HUES6 (cell line): ENCODE data around the gene PCYT2.

Experiments
- H3K27ac ChIP-seq: 2 replicates; pipeline ENCODE4 v1.7.0; 2013; ENCODE audit warnings: low read depth, mild to moderate bottlenecking, low read length, inconsistent platforms
- H3K27me3 ChIP-seq: 2 replicates; pipeline ENCODE4 v1.6.1; 2013; ENCODE audit warnings: low read length; ENCODE audit not compliant: control insufficient read depth, insufficient read depth
- H3K36me3 ChIP-seq: 2 replicates; pipeline ENCODE4 v1.6.1; 2013; ENCODE audit warnings: low read length; ENCODE audit not compliant: control insufficient read depth, insufficient read depth
- H3K4me1 ChIP-seq: 2 replicates; pipeline ENCODE4 v1.6.1; 2013; ENCODE audit warnings: low read length; ENCODE audit not compliant: control insufficient read depth, insufficient read depth
- H3K4me3 ChIP-seq: 2 replicates; pipeline ENCODE4 v1.5.1; 2013; ENCODE audit warnings: low read depth, low read length
- H3K9ac ChIP-seq: one replicate; pipeline ENCODE4 v1.6.1; 2013; ENCODE audit warnings: mild to moderate bottlenecking, low read length
- H3K9me3 ChIP-seq: 2 replicates; pipeline ENCODE4 v1.6.1; 2013; ENCODE audit warnings: low read depth, low read length; ENCODE audit not compliant: control insufficient read depth, insufficient read depth

Gene PCYT2

GRCh38 chr17:81911277-81911961 lies at the start of gene PCYT2:
Gene PCYT2 (minus strand): TSS chr17:81911399. CDS start chr17:81911355, 44 bp downstream.
- H3K9ac ChIP-seq, result peak within 1 kb of the TSS; percentile 79
- H3K27ac ChIP-seq, result no peak within 1 kb of the TSS; the same call in 1 of the 2 replicates
- no peaks in the 10 kb centered on the region for H3K27me3 ChIP-seq
- H3K36me3 ChIP-seq, result peaks cover 66% of the 10 kb centered on the region
- peaks cover 8% of the 10 kb centered on the region for H3K4me1 ChIP-seq
- H3K4me3 ChIP-seq, result peak within 1 kb of the TSS; percentile 92
- no peaks in the 10 kb centered on the region for H3K9me3 ChIP-seq

DNA sequence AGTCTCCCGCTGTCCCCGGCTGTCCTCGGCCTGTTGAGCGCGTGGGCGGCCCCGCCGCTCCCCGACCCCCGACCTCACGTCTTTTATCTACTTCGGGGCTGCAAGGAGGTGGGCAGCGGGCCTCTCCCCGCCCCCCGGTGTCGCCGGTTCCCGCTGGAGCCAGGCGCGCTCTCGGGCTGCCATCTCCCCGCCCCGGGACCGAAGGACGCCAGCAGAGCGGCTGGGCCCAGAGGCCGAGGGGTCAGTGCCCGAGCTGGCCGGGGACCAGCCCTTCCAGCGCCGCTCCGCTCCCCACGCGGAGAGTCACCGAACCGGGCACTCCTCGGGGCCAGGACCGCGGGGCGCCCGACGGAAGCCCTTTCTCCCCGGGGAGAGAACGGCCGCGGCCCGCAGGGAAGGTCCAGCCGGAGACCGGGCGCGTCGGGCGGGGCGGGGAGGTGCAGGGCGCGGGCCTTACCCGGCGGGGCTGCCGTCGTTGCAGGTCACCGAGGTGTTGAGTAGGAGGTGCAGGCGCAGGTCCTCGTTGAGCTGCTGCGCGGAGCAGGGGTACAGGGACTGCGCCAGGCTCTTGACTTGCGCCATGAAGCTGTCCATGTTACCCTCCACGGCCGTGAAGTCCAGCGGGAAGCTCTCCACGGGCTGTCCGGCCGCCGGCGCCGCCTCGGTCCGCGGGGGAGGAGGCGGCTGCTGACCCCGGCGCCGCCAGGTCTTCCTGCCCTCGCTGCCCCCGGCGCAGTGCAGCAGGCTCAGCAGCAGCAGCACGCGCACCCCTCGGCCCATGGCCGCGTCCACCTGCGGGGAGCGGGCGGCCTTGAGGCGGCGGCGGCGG lies 49.1 kb upstream of the PCYT2 start:
- peaks cover 80% of the 10 kb centered on the region for H3K27me3 ChIP-seq
- H3K4me3 ChIP-seq, result peak overlapping the region; percentile 56
- no peaks in the 10 kb centered on the region for H3K9me3 ChIP-seq
- peaks cover 25% of the 10 kb centered on the region for H3K4me1 ChIP-seq
- no peaks in the 10 kb centered on the region for H3K36me3 ChIP-seq
- H3K27ac ChIP-seq, result no peak overlapping the region
- peak overlapping the region; percentile 57 for H3K9ac ChIP-seq

DNA sequence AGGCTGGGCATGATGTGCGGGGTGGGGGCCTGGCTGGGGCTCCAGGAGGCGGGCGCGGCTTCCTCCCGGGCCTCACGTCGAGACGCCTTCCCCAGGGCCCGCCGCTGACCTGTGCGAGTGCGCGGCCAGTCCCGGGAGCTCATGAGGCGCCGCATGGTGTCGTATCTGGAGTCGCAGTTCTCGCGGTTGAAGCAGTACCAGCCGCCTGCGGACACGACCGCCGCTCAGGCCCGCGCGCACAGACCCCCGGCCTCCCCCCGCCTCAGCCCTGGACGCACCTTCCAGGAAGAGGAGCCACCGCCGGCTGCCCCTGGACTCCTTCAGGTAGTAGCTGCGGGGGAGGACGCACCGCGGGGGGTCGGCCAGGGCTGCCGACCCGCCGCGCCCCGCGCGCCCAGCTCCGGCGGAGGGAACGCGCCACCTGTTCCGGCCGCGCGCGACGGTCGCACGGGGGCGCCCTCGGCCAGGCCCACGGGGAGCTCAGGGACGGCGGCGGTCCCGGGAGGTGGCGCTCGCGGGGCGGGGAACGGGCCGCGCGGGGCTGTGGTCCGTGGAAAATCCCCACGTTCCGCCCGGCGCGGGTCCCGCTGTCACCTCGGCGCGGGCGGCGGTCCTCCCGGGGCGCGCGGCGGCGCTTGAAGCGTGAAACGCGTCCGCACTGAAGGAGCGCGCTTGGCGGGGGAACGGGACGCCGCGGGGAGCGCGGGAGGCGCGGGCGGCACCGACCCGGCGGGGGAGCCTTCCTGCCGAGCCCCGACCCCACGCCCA lies 48.3 kb upstream of the PCYT2 start:
- Histone ChIP-seq H3K27ac (no peak overlapping the region), H3K36me3 (no peaks in the 10 kb centered on the region), H3K4me3 (peak overlapping the region; percentile 56), H3K4me1 (peaks cover 25% of the 10 kb centered on the region), H3K9me3 (no peaks in the 10 kb centered on the region), H3K9ac (peak overlapping the region; percentile 57), H3K27me3 (peaks cover 78% of the 10 kb centered on the region)

GRCh38 chr17:81958633-81959342 lies 47.6 kb upstream of the PCYT2 start:
- Histone ChIP-seq H3K9me3 (no peaks in the 10 kb centered on the region), H3K9ac (peak overlapping the region; percentile 26), H3K36me3 (no peaks in the 10 kb centered on the region), H3K27ac (no peak overlapping the region), H3K4me3 (peak overlapping the region; percentile 56; the same call in 1 of the 2 replicates), H3K4me1 (peaks cover 22% of the 10 kb centered on the region), H3K27me3 (peaks cover 70% of the 10 kb centered on the region)

DNA sequence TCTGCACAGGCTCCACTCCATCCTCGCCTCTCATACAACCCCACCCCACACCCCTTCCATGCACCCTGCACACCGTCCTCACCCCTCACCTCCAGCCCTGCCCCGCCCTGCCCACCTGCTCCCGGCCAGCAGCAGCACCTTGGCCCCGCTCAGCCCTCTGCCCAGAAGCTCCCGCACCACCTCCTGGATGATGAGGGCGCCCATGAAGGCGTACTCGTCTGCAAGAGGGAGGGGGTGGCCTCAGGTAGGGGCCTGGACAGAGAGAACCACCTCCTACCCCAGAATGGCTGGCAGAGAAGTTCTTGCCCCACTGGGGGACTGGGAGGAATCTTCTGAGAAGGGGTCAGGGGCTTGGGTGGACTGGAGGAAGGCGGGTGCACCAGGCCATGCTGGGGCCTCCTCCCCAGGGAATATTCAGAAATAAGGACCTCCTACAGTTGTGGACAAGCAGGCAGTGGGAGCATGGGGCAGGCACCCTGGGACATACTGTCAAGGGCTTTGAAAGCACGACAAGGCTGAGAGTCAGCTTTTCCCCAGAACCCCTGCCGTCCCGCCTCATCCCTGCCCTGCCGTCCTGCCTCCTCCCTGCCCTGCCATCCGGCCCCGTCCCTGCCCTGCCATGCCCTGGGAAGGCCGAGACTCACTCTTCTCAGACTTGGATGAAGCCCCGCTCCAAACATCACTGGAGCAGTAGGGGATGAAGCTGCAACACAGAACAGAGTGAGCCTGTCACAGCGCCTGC lies 46.7 kb upstream of the PCYT2 start:
- no peak overlapping the region for H3K27ac ChIP-seq
- no peaks in the 10 kb centered on the region for H3K36me3 ChIP-seq
- H3K4me1 ChIP-seq, result peaks cover 13% of the 10 kb centered on the region
- H3K4me3 ChIP-seq, result no peak overlapping the region
- no peak overlapping the region for H3K9ac ChIP-seq
- H3K27me3 ChIP-seq, result peaks cover 61% of the 10 kb centered on the region
- no peaks in the 10 kb centered on the region for H3K9me3 ChIP-seq

DNA sequence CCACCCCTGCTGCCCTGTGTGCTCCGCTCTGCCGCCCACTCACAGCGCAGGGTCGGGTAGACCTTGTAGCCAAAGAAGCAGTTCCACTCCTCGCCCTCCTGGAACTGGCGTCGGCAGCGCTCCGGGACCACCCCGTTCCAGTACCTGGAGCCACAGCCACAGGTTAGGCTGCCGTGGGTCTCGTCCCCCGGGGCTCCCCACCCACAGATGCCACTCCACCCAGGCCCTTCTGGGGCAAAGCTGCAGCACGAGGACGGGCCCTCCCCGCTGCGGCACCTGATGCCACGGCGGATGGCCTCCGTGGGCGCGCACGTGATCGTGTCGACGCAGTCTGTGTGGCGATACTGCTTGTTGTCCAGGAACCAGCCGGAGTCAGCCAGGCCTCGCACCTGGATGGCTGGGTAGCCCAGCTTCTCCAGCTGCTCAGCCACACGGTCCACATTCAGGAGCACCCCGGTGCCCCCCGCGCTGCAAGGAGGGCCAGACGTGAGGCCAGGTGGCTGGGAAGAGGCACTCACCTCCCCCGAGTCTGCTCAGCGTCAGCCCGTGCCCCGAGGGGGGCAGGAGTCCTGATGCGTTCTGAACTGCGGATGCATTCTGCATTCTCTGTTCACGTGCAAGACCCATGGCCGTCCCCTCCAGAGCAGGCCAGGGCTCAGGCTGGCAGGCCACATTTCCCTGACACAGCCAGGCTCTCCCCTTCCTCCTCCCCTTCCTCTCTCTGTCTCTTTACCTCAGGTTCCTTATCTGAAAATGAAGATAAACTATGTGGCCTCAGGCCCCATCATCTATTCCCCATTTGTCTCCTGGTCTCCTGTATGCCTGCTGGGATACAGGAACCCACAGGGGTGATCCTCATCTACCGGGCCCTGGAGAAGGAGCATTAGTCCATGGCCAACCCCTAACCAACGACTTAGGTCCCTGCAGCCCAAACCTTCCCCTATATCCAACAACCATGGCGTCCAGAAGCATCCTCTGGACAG lies 45.7 kb upstream of the PCYT2 start:
- H3K27me3 ChIP-seq, result peaks cover 51% of the 10 kb centered on the region

DNA sequence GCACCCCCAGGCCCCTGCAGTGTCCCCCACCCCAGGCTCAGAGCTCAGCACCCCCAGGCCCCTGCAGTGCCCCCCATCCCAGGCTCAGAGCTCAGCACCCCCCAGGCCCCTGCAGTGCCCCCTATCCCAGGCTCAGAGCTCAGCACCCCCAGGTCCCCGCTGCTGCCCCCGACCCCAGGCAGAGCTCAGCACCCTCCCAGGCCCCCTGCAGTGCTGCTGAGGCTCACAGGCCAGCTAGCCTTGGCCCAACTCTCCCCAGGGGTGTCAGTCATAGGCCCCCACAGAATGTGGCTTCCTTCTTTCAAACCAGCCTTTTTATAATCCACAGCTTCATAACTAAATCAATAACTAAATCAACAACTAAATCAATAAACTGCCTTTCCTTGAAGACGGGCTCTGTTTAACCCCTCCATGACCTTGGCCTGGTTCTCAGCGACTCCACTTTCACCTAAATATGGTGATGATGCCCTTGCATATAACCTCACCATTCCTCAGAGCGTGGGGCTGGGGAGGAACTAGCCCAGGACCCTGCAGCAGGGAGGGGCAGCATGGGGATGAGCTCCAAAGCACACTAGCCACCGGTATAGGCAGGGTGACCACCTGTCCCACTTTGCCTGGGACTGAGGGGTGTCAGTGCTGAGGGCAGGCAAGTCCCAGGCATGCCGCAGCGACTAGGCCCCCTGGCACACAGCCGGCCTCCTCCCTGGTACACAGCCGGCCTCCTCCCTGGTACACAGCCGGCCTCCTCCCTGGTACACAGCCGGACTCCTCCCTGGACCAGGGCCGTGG lies 44.8 kb upstream of the PCYT2 start:
- Histone ChIP-seq H3K4me3 (no peak overlapping the region), H3K9ac (no peak overlapping the region), H3K4me1 (peaks cover 4% of the 10 kb centered on the region; the same call in 1 of the 2 replicates), H3K27ac (no peak overlapping the region), H3K27me3 (peaks cover 44% of the 10 kb centered on the region), H3K9me3 (no peaks in the 10 kb centered on the region), H3K36me3 (no peaks in the 10 kb centered on the region)

More for the DNA sequence above, 45.7 kb upstream of the PCYT2 start:
- Histone ChIP-seq H3K4me3 (no peak overlapping the region), H3K9me3 (no peaks in the 10 kb centered on the region), H3K4me1 (peaks cover 4% of the 10 kb centered on the region), H3K36me3 (no peaks in the 10 kb centered on the region), H3K9ac (no peak overlapping the region), H3K27ac (no peak overlapping the region)

- peaks cover 36% of the 10 kb centered on the region for H3K27me3 ChIP-seq
These were observed 44.0 kb upstream of the PCYT2 start for GRCh38 chr17:81955058-81955681.

More at GRCh38 chr17:81955058-81955681, 44.0 kb upstream of the PCYT2 start:
- Histone ChIP-seq H3K27ac (no peak overlapping the region), H3K4me3 (no peak overlapping the region), H3K9ac (no peak overlapping the region), H3K4me1 (peaks cover 4% of the 10 kb centered on the region; the same call in 1 of the 2 replicates), H3K36me3 (no peaks in the 10 kb centered on the region), H3K9me3 (no peaks in the 10 kb centered on the region)
